NOMO-1 treated with DMSO at 0.1 percent for 48 hours (cell line): ENCODE data around the gene RAD21L1.
"Not testable (repeated sequence)": the region's sequence is repeated elsewhere in the genome, so short reads cannot be mapped to it uniquely, and the experiment has no call there.

ENCODE experiments used
- DNase-seq: peaks from one replicate; lab custom pipeline; 2025; ENCODE audit not compliant: unreplicated experiment; lab: John Stamatoyannopoulos, UW

Gene RAD21L1

DNA sequence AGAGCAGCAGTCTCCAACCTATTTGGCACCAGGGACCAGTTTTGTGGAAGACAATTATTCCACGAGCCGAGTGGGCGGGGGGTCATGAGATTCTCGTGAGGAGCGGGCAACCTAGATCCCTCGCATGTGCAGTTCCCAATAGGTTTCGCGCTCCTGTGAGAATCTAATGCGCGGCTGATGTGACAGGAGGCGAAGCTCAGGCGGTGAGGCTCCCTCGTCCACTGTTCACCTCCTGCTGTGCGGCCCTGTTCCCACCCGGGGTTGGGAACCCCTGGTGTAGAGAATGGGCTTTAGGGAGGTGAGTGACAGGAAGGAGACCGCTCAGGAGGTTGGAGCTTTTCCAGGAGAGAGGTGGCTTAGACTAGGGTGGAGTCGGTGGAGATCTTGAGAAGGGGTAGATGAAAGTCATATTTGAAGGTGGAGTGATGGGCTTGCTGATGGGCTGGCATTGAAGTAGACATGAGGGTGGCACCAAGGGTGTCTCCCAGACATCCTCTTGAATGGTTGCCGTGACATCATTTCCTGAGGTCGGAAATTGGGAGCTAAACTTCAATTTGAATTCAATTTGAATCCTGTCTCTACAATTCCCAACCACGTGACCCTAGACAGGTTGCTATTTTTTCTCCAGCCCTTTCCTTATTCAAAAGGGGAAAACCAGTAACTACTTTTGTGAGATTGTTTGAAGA is 1.5 kb upstream of the RAD21L1 start:
- DNase-seq, result no peak

DNA sequence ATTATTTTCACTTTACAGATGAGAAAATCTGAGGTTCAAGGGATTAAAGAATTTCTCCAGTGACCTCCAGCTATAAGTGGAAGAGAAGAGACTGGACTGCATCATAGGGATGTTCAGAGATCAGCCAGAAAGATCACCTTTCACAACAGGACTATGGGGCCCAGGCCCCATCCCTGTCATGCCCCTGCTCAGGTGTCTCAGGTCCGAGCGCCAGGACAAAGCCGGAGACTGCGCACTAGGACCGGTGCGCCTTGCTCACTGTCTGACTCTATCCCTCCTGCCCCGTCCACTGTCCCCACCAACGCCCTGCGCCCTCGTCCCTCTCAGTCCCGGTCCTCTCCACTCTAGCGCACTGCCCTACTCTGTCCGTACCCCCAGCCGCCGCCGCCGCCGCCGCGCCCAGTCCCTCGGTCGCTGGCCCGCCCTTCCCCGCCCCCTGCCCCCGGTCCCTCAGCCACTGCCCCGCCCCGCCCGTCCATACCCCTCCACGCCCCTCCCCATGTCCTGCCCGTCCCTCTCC is 521 bp upstream of the RAD21L1 start:
- DNase-seq, result no peak

GRCh38 chr20:1229541-1229940 is 3.7 kb downstream of the RAD21L1 start:
- no peak for DNase-seq

GRCh38 chr20:1232286-1233111 is 6.7 kb downstream of the RAD21L1 start:
- DNase-seq, result no peak

DNA sequence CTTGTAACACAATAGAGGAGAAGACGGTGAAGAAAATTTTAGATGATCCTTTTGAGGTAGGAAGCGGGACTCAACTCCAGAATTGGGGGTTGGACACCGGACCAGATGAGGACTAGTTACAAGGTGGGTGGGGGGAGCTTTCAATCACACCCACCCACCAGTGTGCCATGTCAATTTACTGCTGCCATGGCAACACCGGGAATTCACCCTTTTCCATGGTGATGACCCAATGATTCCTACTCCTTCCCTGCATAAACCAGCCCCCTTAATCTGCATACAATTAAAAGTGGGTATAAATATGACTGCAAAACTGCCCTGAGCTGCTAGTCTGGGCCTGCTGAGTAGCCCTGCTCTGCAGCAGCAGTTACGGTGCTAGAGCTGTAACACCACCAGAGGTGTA is 14.7 kb downstream of the RAD21L1 start:
- no peak for DNase-seq

GRCh38 chr20:1241456-1241855 is 15.6 kb downstream of the RAD21L1 start:
- DNase-seq, result no peak

DNA sequence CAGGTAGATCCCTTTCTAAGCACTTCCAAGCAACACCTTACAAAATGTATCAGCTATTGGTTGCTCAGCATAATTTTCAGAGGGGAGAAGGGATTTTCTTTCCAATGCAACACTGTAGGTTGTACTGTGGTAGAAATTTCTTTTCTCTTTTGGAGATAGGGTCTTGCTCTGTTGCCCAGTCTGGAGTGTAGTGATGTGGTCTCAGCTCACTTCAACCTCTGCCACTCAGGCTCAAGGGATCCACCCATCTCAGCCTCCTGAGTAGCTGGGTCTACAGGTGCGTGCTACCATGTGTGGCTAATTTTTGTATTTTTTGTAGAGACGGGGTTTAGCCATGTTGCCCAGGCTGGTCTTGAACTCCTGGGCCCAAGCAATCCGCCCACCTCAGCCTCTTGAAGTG is 16.3 kb downstream of the RAD21L1 start:
- DNase-seq, result no peak

- DNase-seq, result no peak
These were observed 16.7 kb downstream of the RAD21L1 start for GRCh38 chr20:1242530-1242929.

GRCh38 chr20:1245578-1245977 is 19.7 kb downstream of the RAD21L1 start:
- DNase-seq, result no peak

DNA sequence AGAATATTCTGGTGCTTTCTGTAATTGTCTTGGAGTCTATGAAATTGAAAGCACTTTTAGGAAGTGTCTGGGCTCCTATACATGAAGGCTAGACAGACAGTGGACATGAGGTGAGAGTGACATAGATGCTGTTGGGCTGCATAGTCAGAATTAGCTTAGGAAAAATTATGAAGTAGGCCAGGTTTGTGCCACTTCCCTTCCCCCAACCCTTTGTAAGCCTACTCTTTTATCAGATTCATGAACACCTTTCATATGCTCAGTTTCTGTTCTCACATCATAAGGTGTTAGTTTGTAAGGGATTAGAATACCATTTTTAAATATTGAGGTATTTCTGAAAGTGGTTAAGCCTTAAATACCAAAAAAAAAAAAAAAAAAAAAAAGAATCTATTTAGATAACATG is 21.8 kb downstream of the RAD21L1 start:
- no peak for DNase-seq

DNA sequence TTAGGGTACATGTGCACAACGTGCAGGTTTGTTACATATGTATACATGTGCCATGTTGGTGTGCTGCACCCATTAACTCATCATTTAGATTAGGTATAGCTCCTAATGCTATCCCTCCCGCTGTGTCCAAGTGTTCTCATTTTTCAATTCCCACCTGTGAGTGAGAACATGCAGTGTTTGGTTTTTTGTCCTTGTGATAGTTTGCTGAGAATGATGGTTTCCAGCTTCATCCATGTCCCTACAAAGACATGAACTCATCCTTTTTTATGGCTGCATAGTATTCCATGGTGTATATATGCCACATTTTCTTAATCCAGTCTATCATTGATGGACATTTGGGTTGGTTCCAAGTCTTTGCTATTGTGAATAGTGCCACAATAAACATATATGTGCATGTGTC is 24.4 kb downstream of the RAD21L1 start:
- not testable (repeated sequence) for DNase-seq

GRCh38 chr20:1252416-1252815 is 26.6 kb downstream of the RAD21L1 start:
- DNase-seq, result no peak

DNA sequence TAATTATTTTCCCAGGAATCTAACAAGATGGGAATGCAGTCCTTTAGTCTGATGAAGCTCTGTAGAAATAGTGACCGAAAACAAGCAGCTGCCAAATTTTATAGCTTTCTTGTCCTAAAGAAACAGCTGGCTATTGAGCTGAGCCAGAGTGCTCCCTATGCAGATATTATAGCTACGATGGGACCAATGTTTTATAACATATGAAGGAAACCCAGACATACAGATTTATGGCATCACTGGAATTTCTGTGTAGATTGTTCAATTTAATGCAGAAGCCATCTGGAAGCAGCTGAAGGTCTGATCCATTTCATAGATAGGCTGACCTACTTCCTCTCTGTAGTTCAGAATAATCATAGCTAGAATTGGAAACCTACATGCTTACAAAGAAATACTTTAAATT is 28.4 kb downstream of the RAD21L1 start:
- no peak for DNase-seq

DNA sequence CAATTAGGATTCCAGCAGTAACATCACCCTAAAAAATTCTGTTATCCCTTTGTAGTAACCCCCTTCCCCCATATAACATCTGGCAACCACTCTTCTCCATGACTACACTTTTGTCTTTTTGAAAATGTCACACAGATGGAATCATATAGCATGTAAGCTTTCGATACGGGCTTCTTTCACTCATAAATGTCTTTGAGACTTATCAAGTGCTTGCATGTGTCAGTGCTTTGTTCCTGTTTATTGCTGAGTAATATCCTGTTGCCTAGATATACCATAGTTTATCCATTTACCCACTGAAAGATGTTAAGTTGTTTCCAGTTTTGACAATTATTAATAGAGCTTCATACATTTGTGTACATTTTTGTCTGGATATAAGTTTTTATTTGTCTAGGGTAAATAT is 29.8 kb downstream of the RAD21L1 start:
- no peak for DNase-seq

GRCh38 chr20:1263853-1264252 is 38.0 kb downstream of the RAD21L1 start:
- DNase-seq, result no peak

DNA sequence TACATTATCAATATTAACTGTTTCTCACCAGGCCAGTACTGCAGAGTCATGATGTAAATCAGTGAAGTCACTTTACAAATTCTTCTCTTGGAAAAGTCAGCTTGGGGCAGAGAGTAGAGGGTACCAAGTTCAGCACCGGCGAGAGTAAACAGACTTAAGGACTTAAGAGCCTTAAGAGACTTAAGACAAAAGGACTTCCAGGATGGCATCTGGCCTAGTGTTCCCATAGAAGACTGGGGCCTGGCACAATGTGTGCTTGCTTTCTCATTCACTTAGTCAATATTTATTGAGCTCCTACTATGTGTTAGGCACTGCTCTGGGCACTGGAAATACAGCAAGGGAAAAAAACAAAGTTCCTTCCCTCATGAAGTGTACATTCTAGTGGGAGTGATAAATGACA is 38.9 kb downstream of the RAD21L1 start:
- DNase-seq, result no peak

DNA sequence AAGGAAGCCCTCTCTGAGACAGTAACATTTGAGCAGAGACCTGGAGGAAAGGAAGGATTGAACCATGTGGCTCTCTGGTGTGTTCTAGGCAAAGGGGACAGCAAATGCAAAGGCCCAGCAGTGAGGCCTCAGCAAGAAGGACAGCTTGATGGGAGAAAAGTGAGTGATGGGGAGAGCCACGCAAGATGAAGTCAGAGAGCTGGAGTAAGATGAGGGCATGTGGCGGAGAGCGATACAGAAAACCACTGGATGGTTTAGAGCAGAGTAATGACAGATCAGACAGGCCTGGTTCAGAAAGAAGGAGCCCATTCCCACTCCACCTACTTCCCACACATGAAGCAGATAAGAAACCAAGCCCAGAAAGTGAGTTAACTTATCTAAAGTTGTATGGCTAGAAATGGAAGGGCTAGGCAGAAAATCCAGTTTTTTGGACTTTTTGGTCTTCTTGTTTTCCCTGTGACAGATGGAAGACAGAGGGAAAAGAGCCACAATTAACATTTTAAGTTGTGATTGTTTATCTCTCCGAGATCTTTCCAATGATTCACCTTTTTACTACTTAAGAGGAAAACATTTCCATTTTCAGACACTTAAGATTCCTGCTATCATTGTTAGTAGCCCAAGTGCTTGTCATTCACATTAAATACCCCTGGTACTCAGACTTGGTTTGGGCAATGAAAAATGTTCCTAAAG is 39.5 kb downstream of the RAD21L1 start:
- no peak for DNase-seq

GRCh38 chr20:1265916-1266166 is 40.0 kb downstream of the RAD21L1 start:
- no peak for DNase-seq

DNA sequence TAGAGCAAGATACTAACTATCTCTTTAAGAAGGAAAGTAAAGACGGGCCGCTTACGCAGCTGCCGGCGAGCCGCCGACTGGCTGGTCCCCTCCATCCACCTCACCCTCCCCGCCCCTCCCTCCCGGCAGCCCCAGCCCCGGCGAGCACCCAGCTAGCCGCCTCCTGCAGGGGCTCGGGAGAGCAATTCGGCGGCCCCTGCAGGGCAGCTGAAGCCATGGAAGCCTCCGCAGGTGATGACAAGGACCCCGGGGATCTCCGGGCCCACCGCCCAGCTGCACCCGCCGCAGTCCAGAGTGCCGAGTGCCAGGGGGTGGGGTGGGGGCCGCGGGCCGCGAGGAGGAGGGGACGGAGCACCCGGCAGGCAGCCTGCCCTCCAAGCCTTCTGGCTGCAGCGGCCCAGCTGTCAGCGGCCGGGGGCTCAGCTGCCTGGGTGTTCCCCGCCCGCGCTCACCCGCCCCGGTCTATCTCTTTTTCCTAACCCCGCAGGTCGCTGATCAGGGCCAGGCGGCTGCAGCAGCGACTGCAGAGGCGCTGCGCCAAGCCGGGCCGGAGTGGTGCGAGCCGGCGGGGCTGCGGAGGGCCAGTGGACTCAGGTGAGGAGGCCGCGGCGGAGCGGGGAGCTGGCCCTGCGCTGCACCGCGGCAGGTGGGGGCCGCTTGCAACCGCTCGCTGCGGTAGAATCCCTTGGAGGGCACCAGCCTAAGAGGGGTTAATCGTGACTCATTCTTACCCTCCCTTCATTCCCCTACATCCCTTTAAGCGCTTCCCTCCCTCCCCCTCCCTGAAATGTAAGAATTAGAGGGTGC is 40.5 kb downstream of the RAD21L1 start, which contains the start of gene SNPH:
Gene SNPH, plus strand, starts transcription at position 128 of the 807 bp plus-strand sequence. CDS start 29,946 bp downstream, outside the sequence.
- DNase-seq, result peak; percentile 34

DNA sequence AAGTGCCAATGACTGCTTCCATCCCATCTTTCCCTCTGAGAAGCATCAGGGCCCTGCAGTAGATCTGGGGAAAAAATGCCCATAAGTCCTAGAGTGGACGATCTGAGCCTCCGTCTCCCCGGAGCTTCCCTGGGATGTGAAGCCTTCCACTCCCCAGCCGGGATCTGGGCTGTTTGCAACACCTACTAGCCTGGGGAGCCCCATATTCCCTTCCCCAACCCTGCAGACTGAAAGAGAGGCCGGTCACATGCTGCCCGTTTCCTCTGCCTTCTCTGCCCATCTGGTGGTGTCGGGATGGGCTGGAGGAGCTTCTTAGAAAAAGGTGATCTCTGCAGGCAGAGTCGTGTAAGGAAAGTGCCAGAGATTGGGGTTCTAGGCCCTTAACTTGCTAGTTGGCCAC is 41.3 kb downstream of the RAD21L1 start:
- no peak for DNase-seq

- DNase-seq, result no peak
These were observed 42.0 kb downstream of the RAD21L1 start for GRCh38 chr20:1267809-1268374.
